Peyer's patch (tissue), 4 donors: ENCODE measurements around the gene HTRA3. TPM values are rescaled to one million over a fixed set of nuclear protein-coding genes. Genes with fewer than 3 reads are reported as not detected.
A peak's percentile ranks its signal among the peaks of the same experiment; 100 is the strongest.

Source experiments
- DNase-seq, 3 donors: peaks; one replicate each; pipeline ENCODE4 v3.0.0-alpha.2; 2017 to 2019
- H3K27ac ChIP-seq, 4 donors: fragments of 200-600 bp; sonication (generic); one replicate each; pipeline ENCODE4 v1.5.1; 2016 to 2019
- H3K27me3 ChIP-seq, 2 donors: fragments of 200-600 bp; sonication (generic); one replicate each; pipeline ENCODE4 v1.5.1; 2019
- H3K36me3 ChIP-seq, 3 donors: fragments of 200-600 bp; sonication (generic); one replicate each; pipeline ENCODE4 v1.5.1; 2016 to 2019
- H3K4me1 ChIP-seq, 4 donors: fragments of 200-600 bp; sonication (generic); one replicate each; pipeline ENCODE4 v1.5.1; 2016 to 2019
- H3K4me3 ChIP-seq, 4 donors: fragments of 200-600 bp; sonication (generic); 1 replicate in 3 of 4; 2 replicates in 1 of 4; pipeline ENCODE4 v1.5.1; 2016 to 2019; ENCODE audit warnings: mild to moderate bottlenecking in 1 of 4
- H3K9me3 ChIP-seq, 4 donors: fragments of 200-600 bp; sonication (generic); one replicate each; pipeline ENCODE4 v1.5.1; 2016 to 2019; ENCODE audit warnings: mild to moderate bottlenecking in 1 of 4
- POLR2A ChIP-seq, 2 donors: fragments of 450-650 bp; IDR thresholded peaks; one replicate each; pipeline ENCODE4 v1.5.1; 2017; ENCODE audit warnings: antibody characterized with exemption in 2 of 2, mild to moderate bottlenecking in 2 of 2, moderate library complexity in 2 of 2
- total RNA-seq, 4 donors: library from RNA; depleted of rRNA; stranded (reverse); fragments of >200 nt; gene quantifications; one replicate each; pipeline ENCODE4 v1.1.0, GENCODE V29; 2016
- TF ChIP-seq, protein P1 (sequence below), 6 experiments: fragments of 450-650 bp in 4 of 6; fragments of 200-600 bp in 2 of 6; sonication (generic) in 1 of 6; IDR thresholded peaks; one replicate each; pipeline ENCODE4 v1.5.1; 2017 to 2019; ENCODE audit warnings: antibody characterized with exemption in 6 of 6, mild to moderate bottlenecking in 3 of 6, moderate library complexity in 1 of 6

Gene HTRA3
- total RNA-seq, 4 donors from 2014 or later: 3.3 to 43.7 (median 7.9) TPM

- H3K4me1 ChIP-seq: peaks cover 0 to 13% (median 0%) of the 10 kb centered on the region in 4 donors
- no peaks in the 10 kb centered on the region for H3K36me3 ChIP-seq
- TF ChIP-seq, protein P1, sequence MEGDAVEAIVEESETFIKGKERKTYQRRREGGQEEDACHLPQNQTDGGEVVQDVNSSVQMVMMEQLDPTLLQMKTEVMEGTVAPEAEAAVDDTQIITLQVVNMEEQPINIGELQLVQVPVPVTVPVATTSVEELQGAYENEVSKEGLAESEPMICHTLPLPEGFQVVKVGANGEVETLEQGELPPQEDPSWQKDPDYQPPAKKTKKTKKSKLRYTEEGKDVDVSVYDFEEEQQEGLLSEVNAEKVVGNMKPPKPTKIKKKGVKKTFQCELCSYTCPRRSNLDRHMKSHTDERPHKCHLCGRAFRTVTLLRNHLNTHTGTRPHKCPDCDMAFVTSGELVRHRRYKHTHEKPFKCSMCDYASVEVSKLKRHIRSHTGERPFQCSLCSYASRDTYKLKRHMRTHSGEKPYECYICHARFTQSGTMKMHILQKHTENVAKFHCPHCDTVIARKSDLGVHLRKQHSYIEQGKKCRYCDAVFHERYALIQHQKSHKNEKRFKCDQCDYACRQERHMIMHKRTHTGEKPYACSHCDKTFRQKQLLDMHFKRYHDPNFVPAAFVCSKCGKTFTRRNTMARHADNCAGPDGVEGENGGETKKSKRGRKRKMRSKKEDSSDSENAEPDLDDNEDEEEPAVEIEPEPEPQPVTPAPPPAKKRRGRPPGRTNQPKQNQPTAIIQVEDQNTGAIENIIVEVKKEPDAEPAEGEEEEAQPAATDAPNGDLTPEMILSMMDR (IDR thresholded peaks at IDR 0.05): no peak
- no peak for TF ChIP-seq POLR2A (IDR thresholded peaks at IDR 0.05)
- no peaks in the 10 kb centered on the region for H3K9me3 ChIP-seq
- H3K27me3 ChIP-seq: no peaks in the 10 kb centered on the region
- H3K27ac ChIP-seq: no peak overlapping the region
- H3K4me3 ChIP-seq: no peak overlapping the region
- DNase-seq: peak in 1 of 3 donors; percentile 42
Observed at GRCh38 chr4:8352368-8353157, 83.0 kb downstream of the HTRA3 start.

DNA sequence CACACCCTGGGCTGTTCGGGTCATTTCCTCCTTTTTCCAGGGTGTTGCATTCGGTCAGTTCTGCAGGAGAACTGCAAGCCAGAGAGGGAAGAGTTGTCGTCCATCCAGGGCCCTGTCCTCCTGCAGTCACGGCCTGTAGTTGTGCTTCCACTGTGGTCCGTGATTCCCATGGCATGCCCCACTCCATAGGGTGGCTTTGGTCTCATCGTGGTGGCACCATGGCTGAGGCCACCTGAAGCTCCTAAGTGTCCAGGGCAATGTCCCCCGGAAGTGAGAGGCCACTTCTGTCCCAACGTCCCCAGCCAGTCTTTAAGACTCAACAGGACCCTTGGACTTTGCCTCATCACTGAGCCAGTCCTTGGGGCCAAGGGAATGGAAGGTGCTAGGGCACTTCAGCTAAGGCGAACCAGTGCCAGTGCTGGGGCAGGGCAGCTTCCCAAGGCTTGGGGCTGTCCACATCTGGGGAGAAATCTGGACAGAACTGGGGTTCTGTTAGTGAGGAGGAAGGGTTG lies 83.7 kb downstream of the HTRA3 start:
- Histone ChIP-seq H3K4me1 (peaks cover 0 to 13% (median 0%) of the 10 kb centered on the region in 4 donors), H3K9me3 (no peaks in the 10 kb centered on the region), H3K36me3 (no peaks in the 10 kb centered on the region), H3K27me3 (no peaks in the 10 kb centered on the region), H3K4me3 (no peak overlapping the region), H3K27ac (no peak overlapping the region)
- no peak for DNase-seq
- no peak for TF ChIP-seq POLR2A (IDR thresholded peaks at IDR 0.05)
- TF ChIP-seq, protein P1 (IDR thresholded peaks at IDR 0.05): no peak

DNA sequence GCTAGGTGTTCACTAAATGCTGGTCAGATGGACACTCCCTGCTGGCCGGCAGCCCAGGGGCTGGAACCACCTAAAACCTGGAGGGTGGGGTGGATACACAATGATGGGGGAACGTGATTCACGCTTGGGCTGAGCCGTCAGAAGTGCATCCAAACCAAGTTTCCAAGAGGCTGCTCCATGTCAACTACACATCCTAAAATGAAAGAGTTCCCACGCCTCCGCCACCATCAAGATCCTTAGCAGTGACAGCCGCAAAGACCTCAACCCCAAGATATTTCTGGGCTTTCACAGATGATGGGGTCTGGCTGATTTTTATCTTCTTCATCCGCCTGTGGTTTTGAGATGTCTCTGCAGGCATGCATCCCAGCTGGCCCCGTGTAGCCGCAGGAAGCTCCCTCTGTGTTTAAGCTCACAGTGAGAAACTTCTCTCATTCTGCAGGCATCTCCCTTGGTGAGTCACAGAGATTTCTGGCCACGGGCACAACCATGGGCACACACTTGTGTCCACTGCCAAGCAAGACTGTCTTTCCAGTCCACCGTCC lies 84.4 kb downstream of the HTRA3 start:
- H3K4me1 ChIP-seq: peaks cover 0 to 13% (median 0%) of the 10 kb centered on the region in 4 donors
- no peak for TF ChIP-seq POLR2A (IDR thresholded peaks at IDR 0.05)
- TF ChIP-seq, protein P1 (IDR thresholded peaks at IDR 0.05): no peak
- no peaks in the 10 kb centered on the region for H3K36me3 ChIP-seq
- peak in 1 of 3 donors; percentile 29 for DNase-seq
- no peaks in the 10 kb centered on the region for H3K27me3 ChIP-seq
- no peak overlapping the region for H3K4me3 ChIP-seq
- H3K27ac ChIP-seq: no peak overlapping the region
- no peaks in the 10 kb centered on the region for H3K9me3 ChIP-seq

DNA sequence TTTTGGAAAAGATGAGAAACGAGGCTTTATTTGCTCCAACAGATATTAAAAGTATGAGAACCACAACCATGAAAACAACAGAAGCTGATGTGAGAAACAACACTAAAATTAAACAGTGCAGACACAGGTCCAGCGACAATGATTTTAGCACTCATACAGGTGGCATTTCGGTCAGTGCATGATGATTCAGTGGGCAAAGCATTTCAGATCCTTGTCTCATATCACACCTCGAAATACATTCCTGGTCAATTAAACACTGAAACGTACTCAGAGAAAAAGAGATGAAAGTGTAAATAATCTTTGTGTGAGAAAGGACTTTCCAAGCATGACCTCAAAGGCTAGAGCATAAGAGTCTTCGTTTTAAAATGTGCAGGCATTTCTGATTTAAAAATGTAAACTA lies 85.8 kb downstream of the HTRA3 start:
- Histone ChIP-seq H3K4me3 (no peak overlapping the region), H3K27me3 (no peaks in the 10 kb centered on the region), H3K9me3 (no peaks in the 10 kb centered on the region), H3K27ac (no peak overlapping the region), H3K4me1 (peaks cover 0 to 13% (median 0%) of the 10 kb centered on the region in 4 donors), H3K36me3 (no peaks in the 10 kb centered on the region)
- no peak for DNase-seq
- TF ChIP-seq, protein P1 (IDR thresholded peaks at IDR 0.05): no peak
- no peak for TF ChIP-seq POLR2A (IDR thresholded peaks at IDR 0.05)

DNA sequence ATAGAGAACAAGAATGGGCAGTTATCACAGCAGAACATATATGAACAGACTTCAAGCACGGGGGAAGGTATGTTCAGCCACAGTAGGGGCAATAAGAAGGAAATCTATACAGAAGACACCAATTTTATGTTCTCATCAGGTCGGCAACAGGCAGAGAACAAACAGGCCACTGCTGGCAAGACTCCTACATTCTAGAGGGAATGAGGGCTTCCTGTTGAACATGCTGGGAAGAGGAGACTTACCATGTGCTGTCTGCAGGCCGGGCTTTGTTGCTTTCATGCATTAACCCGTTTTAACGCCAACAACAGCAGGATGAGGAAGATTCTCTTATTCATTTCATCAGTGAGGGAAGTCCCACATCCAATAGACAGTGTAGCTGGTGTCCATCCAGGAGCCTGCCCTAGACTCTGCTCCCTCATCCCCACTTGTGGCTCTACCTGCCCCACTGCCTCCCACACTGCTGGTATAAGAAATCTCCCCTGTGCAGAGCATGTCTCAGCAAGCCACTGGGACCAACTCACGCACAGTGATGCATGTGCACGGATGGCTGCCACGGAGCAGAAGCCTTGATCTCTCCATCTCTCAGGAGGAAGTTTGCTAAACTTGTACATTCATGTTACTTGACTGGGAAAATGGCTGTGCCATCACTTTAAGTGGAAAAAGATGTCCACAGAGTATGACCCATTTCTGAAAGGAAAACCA lies 86.5 kb downstream of the HTRA3 start:
- Histone ChIP-seq H3K4me3 (no peak overlapping the region), H3K27ac (no peak overlapping the region), H3K36me3 (no peaks in the 10 kb centered on the region), H3K4me1 (peaks cover 0 to 13% (median 0%) of the 10 kb centered on the region in 4 donors), H3K27me3 (no peaks in the 10 kb centered on the region), H3K9me3 (no peaks in the 10 kb centered on the region)
- TF ChIP-seq POLR2A (IDR thresholded peaks at IDR 0.05): no peak
- TF ChIP-seq, protein P1 (IDR thresholded peaks at IDR 0.05): no peak
- DNase-seq: peak in 1 of 3 donors; percentile 19

Other genes with a start within 250 kb of the HTRA3 start
- gene ABLIM2, start 110.9 kb upstream of the HTRA3 start, total RNA-seq: 10 to 100 TPM in 3 of 4 donors, 1 to 10 TPM in 1; 9.0 to 24.2 (median 11.7) TPM
- 10 to 100 TPM in 2 of 4 donors, 1 to 10 TPM in 2; 4.2 to 88.3 (median 11.8) TPM for gene SH3TC1, start 70.5 kb upstream of the HTRA3 start, total RNA-seq
- gene ACOX3, start 171.0 kb downstream of the HTRA3 start, total RNA-seq: 10 to 100 TPM; 17.2 to 95.7 (median 43.7) TPM
- gene TRMT44, start 171.0 kb downstream of the HTRA3 start, total RNA-seq: 10 to 100 TPM; 16.8 to 31.6 (median 28.1) TPM